Erythroblast (primary cell): ENCODE measurements around the gene RIMBP2.

Experiments
- GATA1 ChIP-seq: IDR thresholded peaks from 2 replicates; pipeline ENCODE4 v1.6.1; 2011; ENCODE audit warnings: low read depth, mild to moderate bottlenecking, control low read depth, low read length, moderate library complexity
- POLR2A ChIP-seq: IDR thresholded peaks from 2 replicates; pipeline ENCODE4 v1.6.1; 2011; ENCODE audit warnings: mild to moderate bottlenecking, low read length

GRCh38 chr12:130621696-130622298 is 94.3 kb downstream of the RIMBP2 start:
- no peak for TF ChIP-seq POLR2A
- TF ChIP-seq GATA1, result no peak
